D721Med (cell line): ENCODE data around the gene JAM3.

Experiments used
- DNase-seq: peaks from one replicate; pipeline ENCODE4 v3.0.0; 2011; ENCODE audit warnings: low spot score; ENCODE audit not compliant: insufficient read length
- FAIRE-seq: peaks from 2 replicates; lab custom pipeline; 2011; peaks lifted over from hg19 to GRCh38; lab: Jason Lieb, UNC
- TF ChIP-seq, protein P1 (sequence below): IDR thresholded peaks from 2 replicates; pipeline ENCODE4 v1.5.1; 2012; ENCODE audit warnings: mild to moderate bottlenecking, control low read depth; ENCODE audit not compliant: insufficient read depth; ENCODE audit errors: missing control alignments

JAM3 gene

DNA sequence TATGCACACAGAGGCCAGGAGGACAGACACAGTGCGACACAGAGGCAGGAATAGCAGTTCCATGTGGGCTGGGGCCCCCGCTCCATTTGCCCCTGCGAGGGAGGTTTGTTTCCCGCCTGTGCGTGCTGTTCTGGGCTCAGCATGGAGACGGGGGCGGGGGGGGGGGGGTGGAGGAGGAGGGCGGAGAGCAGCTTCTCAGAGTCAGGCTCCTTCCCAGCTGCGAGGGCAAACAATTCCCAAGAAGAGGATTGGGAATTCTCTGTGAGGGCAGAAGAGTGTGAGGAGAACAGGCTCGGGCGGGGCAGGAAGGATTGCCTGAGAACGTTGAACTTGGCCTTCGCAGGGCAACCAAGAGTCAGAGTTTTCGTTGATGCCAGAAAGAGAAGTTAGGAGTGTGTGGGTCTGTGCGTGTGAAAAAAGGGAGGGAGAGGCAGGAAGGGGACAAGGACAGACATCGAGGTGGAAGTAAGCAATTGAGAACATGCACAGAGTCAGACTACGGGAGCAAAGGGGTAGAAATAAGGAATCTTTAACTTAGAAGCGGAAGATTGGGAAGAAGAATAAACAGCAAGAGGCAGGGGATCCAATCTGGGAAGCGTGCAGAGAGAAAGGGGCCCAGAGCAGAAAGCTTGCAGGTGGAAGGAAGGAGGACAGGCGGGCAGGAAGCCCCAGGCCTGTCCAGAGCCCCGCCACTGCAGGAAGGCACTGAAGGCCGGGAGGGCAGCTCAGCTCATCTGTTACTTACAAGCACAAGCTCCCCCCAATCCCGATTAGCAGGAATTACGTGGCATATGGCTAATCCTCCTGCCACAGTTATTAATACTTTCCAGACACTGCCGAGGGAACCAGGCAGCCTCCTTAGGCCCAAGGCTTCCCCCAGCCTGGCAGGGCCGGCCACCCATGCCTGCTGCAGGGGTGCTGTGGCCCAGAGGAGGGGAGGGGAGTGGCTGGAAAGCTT lies 15.6 kb upstream of the JAM3 start:
- DNase-seq (peak; percentile 67), FAIRE-seq (peak; percentile 29)
- TF ChIP-seq, protein P1, sequence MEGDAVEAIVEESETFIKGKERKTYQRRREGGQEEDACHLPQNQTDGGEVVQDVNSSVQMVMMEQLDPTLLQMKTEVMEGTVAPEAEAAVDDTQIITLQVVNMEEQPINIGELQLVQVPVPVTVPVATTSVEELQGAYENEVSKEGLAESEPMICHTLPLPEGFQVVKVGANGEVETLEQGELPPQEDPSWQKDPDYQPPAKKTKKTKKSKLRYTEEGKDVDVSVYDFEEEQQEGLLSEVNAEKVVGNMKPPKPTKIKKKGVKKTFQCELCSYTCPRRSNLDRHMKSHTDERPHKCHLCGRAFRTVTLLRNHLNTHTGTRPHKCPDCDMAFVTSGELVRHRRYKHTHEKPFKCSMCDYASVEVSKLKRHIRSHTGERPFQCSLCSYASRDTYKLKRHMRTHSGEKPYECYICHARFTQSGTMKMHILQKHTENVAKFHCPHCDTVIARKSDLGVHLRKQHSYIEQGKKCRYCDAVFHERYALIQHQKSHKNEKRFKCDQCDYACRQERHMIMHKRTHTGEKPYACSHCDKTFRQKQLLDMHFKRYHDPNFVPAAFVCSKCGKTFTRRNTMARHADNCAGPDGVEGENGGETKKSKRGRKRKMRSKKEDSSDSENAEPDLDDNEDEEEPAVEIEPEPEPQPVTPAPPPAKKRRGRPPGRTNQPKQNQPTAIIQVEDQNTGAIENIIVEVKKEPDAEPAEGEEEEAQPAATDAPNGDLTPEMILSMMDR: no peak

DNA sequence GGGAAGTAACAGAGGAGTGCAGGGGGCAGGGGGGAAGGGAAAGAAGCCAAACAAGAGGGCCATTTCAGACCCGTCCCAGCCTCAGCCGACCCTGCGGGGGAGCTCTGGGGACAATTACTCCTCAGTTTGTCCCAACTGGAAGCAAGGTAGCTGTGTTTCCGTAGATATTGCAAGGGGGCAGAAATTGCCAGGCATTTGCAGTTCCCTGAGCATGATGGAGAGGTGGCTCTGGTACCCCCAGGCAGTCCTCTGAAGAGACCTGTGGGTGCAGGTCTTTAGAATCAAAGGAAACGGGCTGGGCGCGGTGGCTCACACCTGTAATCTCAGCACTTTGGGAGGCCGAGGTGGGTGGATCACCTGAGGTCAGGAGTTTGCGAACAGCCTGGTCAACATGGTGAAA lies 13.8 kb upstream of the JAM3 start:
- no peak for FAIRE-seq
- TF ChIP-seq, protein P1: no peak
- DNase-seq: no peak

DNA sequence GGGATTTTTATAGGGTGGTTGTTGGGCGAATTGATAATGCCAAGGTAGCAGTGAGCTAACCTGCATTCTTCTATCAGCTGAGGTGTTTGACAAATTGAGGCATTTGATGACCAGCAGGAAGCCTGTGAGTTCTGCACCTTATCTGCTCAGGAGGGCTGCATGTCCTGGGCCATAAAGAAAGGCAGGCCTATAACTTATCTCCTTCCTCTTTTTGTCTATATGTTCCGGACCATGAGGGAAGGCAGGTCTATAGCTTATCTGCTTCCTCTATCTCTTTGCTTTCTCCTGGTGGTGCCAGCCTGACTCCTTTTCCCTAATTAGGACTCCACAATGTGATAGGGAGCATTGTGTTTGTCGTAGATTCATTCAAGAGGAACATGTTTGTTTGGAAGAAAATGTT lies 8.6 kb upstream of the JAM3 start:
- FAIRE-seq (no peak), DNase-seq (no peak)
- TF ChIP-seq, protein P1: no peak

DNA sequence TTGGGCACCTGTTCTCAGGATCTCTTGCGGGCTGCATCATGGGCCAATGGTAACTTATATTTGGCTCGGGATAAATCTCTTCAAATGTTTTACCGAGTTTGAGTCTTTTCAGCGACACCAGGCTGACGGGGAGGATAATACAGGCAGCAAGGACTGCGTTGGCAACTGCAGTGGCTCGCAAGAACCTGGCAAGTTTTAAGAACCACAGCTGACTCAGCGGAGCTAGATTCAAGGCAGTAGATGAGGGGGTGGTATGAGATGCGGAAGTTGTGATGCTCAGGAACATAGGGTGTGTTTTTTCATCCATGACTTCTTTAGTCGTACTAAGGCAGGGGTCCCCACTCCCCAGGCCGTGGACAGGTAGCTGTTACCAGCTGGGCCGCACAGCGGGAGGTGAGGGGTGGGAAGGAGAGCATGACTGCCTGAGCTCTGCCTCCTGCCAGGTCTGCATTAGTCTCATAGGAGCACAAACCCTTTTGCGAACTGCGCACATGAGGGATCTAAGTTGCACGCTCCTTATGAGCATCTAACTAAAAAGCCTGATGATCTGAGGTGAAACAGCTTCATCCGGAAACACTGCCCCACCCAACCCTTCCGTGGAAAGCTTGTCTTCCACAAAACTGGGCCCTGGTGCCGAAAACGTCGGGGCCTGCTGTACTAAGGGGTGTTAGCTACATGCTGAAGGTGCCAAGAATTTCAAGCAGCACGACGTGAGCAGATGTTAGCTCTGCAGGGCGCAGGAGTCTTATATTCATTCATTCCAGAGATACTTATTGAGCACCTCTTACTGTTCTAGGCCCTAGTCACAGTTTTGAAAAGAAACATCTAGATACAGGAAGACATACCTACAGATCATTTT lies 6.4 kb upstream of the JAM3 start:
- TF ChIP-seq, protein P1: no peak
- FAIRE-seq: no peak
- DNase-seq: no peak

DNA sequence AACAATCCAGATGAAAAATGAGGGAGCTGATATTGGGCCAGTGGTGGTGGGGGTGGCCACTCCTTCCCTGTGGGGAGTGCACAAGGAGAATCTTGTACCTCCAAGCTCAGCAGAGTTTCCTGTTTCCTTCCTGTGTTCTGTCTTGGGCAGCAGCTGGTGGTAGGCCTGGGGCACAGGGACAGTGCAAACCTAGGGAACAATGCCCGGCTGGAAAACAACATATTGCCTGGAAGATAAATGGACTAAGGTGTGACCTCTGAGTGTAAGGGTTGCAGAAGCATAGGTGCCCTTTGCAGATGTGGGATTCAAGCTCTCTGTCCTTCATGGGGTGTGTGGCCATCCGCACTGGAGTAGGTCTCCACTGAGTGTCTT lies 5.8 kb upstream of the JAM3 start:
- TF ChIP-seq, protein P1: no peak
- DNase-seq: no peak
- FAIRE-seq: no peak

DNA sequence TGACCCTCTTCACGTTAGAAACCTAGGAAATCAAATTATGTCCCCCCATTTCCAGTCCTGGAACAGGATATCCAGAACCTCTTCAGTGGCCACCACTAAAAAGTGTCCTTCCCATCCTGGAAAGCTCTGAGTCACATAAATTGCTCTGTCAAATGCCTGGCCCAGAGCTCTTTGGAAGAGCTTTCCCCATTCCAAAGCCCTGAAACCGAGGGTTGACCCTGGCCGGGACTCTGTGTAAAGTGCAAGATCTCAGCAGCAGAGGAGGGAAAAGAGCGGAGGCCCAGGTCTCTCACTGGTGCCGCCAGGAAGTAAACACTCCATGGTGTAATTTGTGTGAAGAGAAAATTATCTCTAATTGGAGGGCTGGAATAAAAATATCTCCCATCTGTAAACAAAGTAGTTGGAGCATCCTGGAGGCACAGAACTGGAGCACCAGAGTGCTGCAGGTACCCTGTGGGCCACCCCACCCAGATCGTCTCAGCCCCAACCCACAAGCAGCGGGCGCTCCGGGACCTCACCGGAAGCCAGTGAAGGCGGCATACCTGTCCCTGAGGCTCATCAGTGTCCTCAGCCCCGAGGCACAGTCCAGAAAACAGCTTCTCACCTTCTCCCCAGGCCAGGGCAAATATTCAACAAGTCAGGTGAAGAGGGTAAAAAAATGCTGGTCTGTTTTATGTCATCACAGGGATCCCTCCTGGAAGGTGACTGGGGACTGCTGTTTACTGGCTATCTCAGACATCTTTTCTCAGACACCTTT lies 4.7 kb upstream of the JAM3 start:
- DNase-seq (no peak), FAIRE-seq (no peak)
- TF ChIP-seq, protein P1: no peak
